Endodermal cell (in vitro differentiated cells): ENCODE measurements around the gene MRTFB. TPM values are rescaled to one million over a fixed set of nuclear protein-coding genes. Genes with fewer than 3 reads are reported as not detected.

Source experiments
- DNase-seq: peaks from one replicate; pipeline ENCODE4 v3.0.0-alpha.2; 2017
- H3K27ac ChIP-seq: 2 replicates; pipeline ENCODE4 v1.5.1; 2013; ENCODE audit warnings: mild to moderate bottlenecking, low read depth, low read length, moderate library complexity
- H3K27me3 ChIP-seq: 2 replicates; pipeline ENCODE4 v1.6.1; 2013; ENCODE audit warnings: mild to moderate bottlenecking, low read length, moderate library complexity; ENCODE audit not compliant: insufficient read depth, control insufficient read depth, poor library complexity, severe bottlenecking
- H3K36me3 ChIP-seq: 2 replicates; pipeline ENCODE4 v1.7.0; 2013; ENCODE audit warnings: mild to moderate bottlenecking, low read length, moderate library complexity; ENCODE audit not compliant: control insufficient read depth, insufficient read depth
- H3K4me1 ChIP-seq: one replicate; pipeline ENCODE4 v1.7.0; 2013; ENCODE audit warnings: low read length; ENCODE audit not compliant: control insufficient read depth, insufficient read depth
- H3K4me3 ChIP-seq: 2 replicates; pipeline ENCODE4 v1.5.1; 2013; ENCODE audit warnings: mild to moderate bottlenecking, low read length, moderate library complexity
- H3K9ac ChIP-seq: 2 replicates; pipeline ENCODE4 v1.6.1; 2013; ENCODE audit warnings: mild to moderate bottlenecking, low read length, moderate library complexity; ENCODE audit not compliant: poor library complexity, severe bottlenecking; ENCODE audit errors: extremely low read depth
- H3K9me3 ChIP-seq: 2 replicates; pipeline ENCODE4 v1.6.1; 2013; ENCODE audit warnings: mild to moderate bottlenecking, low read length, moderate library complexity; ENCODE audit not compliant: control insufficient read depth
- H3K27ac Mint-ChIP-seq: 2 replicates; pipeline ENCODE4 v1.8.0; 2020; ENCODE audit warnings: mixed read lengths
- H3K27me3 Mint-ChIP-seq: 2 replicates; pipeline ENCODE4 v1.8.0; 2021; ENCODE audit warnings: mild to moderate bottlenecking, mixed read lengths; ENCODE audit not compliant: insufficient read depth
- H3K36me3 Mint-ChIP-seq: 2 replicates; pipeline ENCODE4 v1.8.0; 2020; ENCODE audit warnings: low read depth, mixed read lengths
- H3K4me1 Mint-ChIP-seq: 2 replicates; pipeline ENCODE4 v1.8.0; 2020; ENCODE audit warnings: mixed read lengths
- H3K4me3 Mint-ChIP-seq: 2 replicates; pipeline ENCODE4 v1.8.0; 2020; ENCODE audit warnings: mild to moderate bottlenecking, moderate library complexity, mixed read lengths
- H3K9me3 Mint-ChIP-seq: 2 replicates; pipeline ENCODE4 v1.8.0; 2020; ENCODE audit warnings: mild to moderate bottlenecking, mixed read lengths
- CTCF ChIP-seq: fragments of 200-600 bp; sonication (generic); conservative IDR thresholded peaks from 2 replicates; pipeline ENCODE4 v1.5.0; 2021; ENCODE audit warnings: antibody characterized with exemption, mild to moderate bottlenecking
- WGBS, 2 experiments: methylation state at CpG; one replicate each; pipeline versions ENCODE4 v1.1.5 to v1.1.7; 2013; ENCODE audit warnings: missing lambda C conversion rate in 2 of 2, mixed read lengths in 1 of 2; ENCODE audit not compliant: insufficient coverage in 1 of 2, insufficient read length in 1 of 2; 5-methylcytosine and 5-hydroxymethylcytosine counted together
- total RNA-seq, 2 donors: library from RNA; stranded (reverse); fragmentation: NEBNext Ultra II Directional in 1 of 2; extraction: Animal tissue kit (Norgen Biotek cat#: 25700) in 1 of 2; gene quantifications; 2 replicates in 1 of 2; 3 replicates in 1 of 2; pipeline ENCODE4 v1.2.1, GENCODE V29; 2021

The MRTFB gene
- total RNA-seq, 2 donors from 2014 or later = 49.4 to 58.6 TPM

- H3K9me3 ChIP-seq = no peaks in the 10 kb centered on the region
- no peak for TF ChIP-seq CTCF
- Mint-ChIP-seq H3K4me1 (peaks cover 19% of the 10 kb centered on the region), H3K36me3 (peaks cover 24% of the 10 kb centered on the region), H3K9me3 (peaks cover 2% of the 10 kb centered on the region), H3K27ac (no peak overlapping the region), H3K27me3 (no peaks in the 10 kb centered on the region), H3K4me3 (no peak overlapping the region)
- H3K9ac ChIP-seq = no peak overlapping the region
- H3K4me3 ChIP-seq = no peak overlapping the region
- H3K36me3 ChIP-seq = no peaks in the 10 kb centered on the region
- 92 to 94% methylated on average over 3 to 5 of the region's 5 CpGs for WGBS, 2 experiments
- H3K4me1 ChIP-seq = no peaks in the 10 kb centered on the region
- no peaks in the 10 kb centered on the region for H3K27me3 ChIP-seq
- no peak for DNase-seq
- H3K27ac ChIP-seq = no peak overlapping the region
These were observed 58.4 kb downstream of the MRTFB start for GRCh38 chr16:14129502-14129901.

- H3K36me3 Mint-ChIP-seq = peaks cover 24% of the 10 kb centered on the region
- H3K27me3 Mint-ChIP-seq = no peaks in the 10 kb centered on the region
- no peak overlapping the region for H3K4me3 Mint-ChIP-seq
- peaks cover 2% of the 10 kb centered on the region for H3K9me3 Mint-ChIP-seq
- H3K27ac ChIP-seq = no peak overlapping the region
- no peaks in the 10 kb centered on the region for H3K36me3 ChIP-seq
- DNase-seq = no peak
- peaks cover 6% of the 10 kb centered on the region for H3K4me1 Mint-ChIP-seq
- TF ChIP-seq CTCF = no peak
- H3K27me3 ChIP-seq = no peaks in the 10 kb centered on the region
- H3K9ac ChIP-seq = no peak overlapping the region
- H3K4me3 ChIP-seq = no peak overlapping the region
- WGBS, 2 experiments = 90 to 93% methylated on average over 2 to 4 of the region's 4 CpGs
- no peaks in the 10 kb centered on the region for H3K9me3 ChIP-seq
- no peak overlapping the region for H3K27ac Mint-ChIP-seq
- H3K4me1 ChIP-seq = no peaks in the 10 kb centered on the region
These were observed 60.9 kb downstream of the MRTFB start for GRCh38 chr16:14131774-14132695.

GRCh38 chr16:14132696-14133048, 61.6 kb downstream of the MRTFB start:
- Mint-ChIP-seq H3K36me3 (peaks cover 24% of the 10 kb centered on the region), H3K27me3 (no peaks in the 10 kb centered on the region), H3K4me1 (peaks cover 6% of the 10 kb centered on the region), H3K27ac (no peak overlapping the region), H3K4me3 (no peak overlapping the region), H3K9me3 (peaks cover 2% of the 10 kb centered on the region)
- DNase-seq = no peak
- no peaks in the 10 kb centered on the region for H3K9me3 ChIP-seq
- no peak overlapping the region for H3K27ac ChIP-seq
- TF ChIP-seq CTCF = no peak
- H3K4me3 ChIP-seq = no peak overlapping the region
- WGBS, 2 experiments = 86 to 93% methylated on average over 1 to 3 of the region's 4 CpGs
- no peaks in the 10 kb centered on the region for H3K36me3 ChIP-seq
- no peak overlapping the region for H3K9ac ChIP-seq
- no peaks in the 10 kb centered on the region for H3K27me3 ChIP-seq
- no peaks in the 10 kb centered on the region for H3K4me1 ChIP-seq
